Stimulated activated memory B cell treated with anti-CD40 and anti-IgM and Interleukin-4, amounts not matched to agents 10 μg/mL and 1 μg/mL and 100 μg/mL, for 72 hours (primary cell): Measurements from ENCODE around the gene TSHZ2.

ENCODE experiments used
- ATAC-seq: fragments of 150-1000 bp; cut with Tn5 transposase; 2 replicates; pipeline ENCODE4 v1.10.0; 2021
- H3K27ac Mint-ChIP-seq: one replicate; pipeline ENCODE4 v1.8.0; 2022; ENCODE audit warnings: mild to moderate bottlenecking, mixed read lengths
- H3K27me3 Mint-ChIP-seq: one replicate; pipeline ENCODE4 v1.8.0; 2022; ENCODE audit warnings: mixed read lengths
- H3K36me3 Mint-ChIP-seq: one replicate; pipeline ENCODE4 v1.8.0; 2022; ENCODE audit warnings: mixed read lengths
- H3K4me1 Mint-ChIP-seq: one replicate; pipeline ENCODE4 v1.8.0; 2022; ENCODE audit warnings: mixed read lengths
- H3K4me3 Mint-ChIP-seq: one replicate; pipeline ENCODE4 v1.8.0; 2022; ENCODE audit warnings: mild to moderate bottlenecking, moderate library complexity, mixed read lengths
- H3K9me3 Mint-ChIP-seq: one replicate; pipeline ENCODE4 v1.8.0; 2022; ENCODE audit warnings: mixed read lengths

The TSHZ2 gene

DNA sequence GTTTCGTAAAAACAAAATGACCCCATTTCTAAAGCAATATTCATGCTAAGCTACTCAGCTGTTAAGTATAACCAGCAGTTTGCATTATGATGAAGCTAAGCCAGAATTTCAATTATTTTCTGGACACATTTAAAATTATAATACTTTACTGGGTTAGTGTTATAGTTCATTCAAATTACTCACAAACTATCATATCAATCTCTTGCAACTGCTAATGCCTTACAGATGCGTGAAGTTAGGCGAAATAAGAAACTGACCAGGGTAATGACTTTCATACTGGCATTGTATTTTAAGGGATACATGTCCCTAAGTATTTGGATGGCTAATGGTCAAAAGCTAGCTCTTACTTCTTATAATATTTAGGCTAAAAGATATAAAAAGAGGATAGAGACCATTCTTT, 249.6 kb downstream of the TSHZ2 start:
- H3K4me3 Mint-ChIP-seq, result no peak overlapping the region
- H3K36me3 Mint-ChIP-seq, result no peaks in the 10 kb centered on the region
- ATAC-seq, result no peak
- peaks cover 3% of the 10 kb centered on the region for H3K9me3 Mint-ChIP-seq
- no peaks in the 10 kb centered on the region for H3K27me3 Mint-ChIP-seq
- peaks cover 14% of the 10 kb centered on the region for H3K4me1 Mint-ChIP-seq
- H3K27ac Mint-ChIP-seq, result no peak overlapping the region

DNA sequence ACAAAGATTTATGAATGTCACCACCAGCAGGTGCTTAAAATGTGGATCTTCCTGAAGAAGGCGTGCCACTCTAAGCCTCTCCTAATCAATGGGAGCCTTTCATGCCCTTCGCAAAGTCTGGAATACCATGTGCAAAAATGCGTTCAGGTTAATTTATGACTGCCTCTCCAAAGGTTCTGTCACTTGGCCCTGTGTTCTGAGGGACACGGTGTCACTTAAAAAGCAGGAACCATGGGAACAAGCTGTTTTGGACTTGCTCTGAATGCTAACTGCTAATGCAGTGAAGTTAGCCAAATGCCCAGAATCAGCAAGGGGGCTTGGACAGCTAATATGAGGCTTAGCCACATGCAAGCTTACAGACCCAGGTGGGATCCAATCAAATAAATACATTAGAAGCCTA, 250.3 kb downstream of the TSHZ2 start:
- Mint-ChIP-seq H3K9me3 (peaks cover 3% of the 10 kb centered on the region), H3K4me1 (peaks cover 12% of the 10 kb centered on the region), H3K4me3 (no peak overlapping the region), H3K36me3 (no peaks in the 10 kb centered on the region), H3K27me3 (no peaks in the 10 kb centered on the region), H3K27ac (no peak overlapping the region)
- ATAC-seq, result no peak

DNA sequence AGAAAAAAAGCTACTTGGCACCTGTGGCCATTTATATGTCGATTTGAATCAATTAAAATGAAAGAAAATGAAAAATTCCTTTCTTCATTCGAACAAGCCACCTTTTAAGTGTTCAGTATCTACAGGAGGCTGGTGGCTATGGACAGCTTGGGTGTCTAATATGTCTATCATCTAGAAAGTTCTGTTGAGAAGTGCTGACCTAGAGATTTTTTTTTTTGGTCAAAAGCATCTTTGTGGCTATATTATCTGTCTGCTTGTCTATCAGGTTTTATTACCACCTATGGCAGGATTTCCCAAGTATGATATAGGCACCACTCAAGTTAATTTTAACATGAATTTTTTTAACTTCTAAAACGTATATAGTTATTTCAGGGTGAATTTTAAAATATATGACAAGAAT, 250.8 kb downstream of the TSHZ2 start:
- Mint-ChIP-seq H3K27me3 (no peaks in the 10 kb centered on the region), H3K4me3 (no peak overlapping the region), H3K9me3 (peaks cover 3% of the 10 kb centered on the region), H3K27ac (no peak overlapping the region), H3K4me1 (peaks cover 12% of the 10 kb centered on the region), H3K36me3 (no peaks in the 10 kb centered on the region)
- ATAC-seq, result no peak

DNA sequence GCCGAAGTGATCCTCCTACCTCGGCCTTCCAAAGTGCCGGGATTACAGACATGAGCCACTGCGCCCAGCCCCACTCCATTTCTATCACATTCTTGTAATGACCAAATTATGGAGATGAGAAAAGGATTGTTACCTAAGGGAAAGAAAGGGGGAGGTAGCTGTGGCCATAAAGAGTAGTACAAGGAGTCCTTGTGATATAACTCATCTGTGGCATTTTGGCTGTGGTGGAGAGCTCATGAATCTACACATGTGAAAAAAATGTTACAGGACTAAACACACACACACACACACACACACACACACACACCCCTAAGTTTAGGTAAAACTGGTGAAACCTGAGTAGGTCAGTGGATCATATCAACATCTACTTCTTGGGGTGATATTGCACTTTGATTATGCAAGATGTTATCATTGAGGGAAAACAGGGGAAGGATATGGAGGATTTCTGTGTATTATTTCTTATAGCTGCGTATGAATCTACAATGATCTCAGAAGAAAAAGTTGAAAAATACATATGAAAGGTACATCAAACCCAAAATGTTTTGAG, 251.5 kb downstream of the TSHZ2 start:
- H3K4me1 Mint-ChIP-seq, result peaks cover 12% of the 10 kb centered on the region
- peaks cover 3% of the 10 kb centered on the region for H3K9me3 Mint-ChIP-seq
- no peak for ATAC-seq
- H3K36me3 Mint-ChIP-seq, result no peaks in the 10 kb centered on the region
- no peak overlapping the region for H3K27ac Mint-ChIP-seq
- no peaks in the 10 kb centered on the region for H3K27me3 Mint-ChIP-seq
- no peak overlapping the region for H3K4me3 Mint-ChIP-seq

DNA sequence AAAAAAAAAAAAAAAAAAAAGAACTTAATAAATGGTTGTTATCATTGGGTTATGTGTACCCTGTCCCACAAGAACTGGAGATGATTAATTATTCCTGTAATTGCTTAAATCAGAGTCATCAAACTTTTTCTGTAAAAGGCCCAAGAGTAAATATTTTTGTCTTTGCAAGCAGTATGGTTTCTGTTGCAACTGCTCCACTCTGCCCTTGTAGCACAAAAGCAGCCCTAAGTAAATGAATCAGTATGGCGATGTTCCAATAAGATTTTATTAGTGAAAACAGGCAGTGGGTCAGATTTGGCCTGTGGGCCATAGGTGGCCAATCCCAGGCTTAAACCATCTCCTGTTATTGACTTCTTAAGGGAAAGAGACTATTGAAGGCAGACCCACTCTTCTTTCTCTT, 252.7 kb downstream of the TSHZ2 start:
- ATAC-seq, result no peak
- no peak overlapping the region for H3K27ac Mint-ChIP-seq
- H3K9me3 Mint-ChIP-seq, result peaks cover 7% of the 10 kb centered on the region
- peaks cover 17% of the 10 kb centered on the region for H3K4me1 Mint-ChIP-seq
- H3K27me3 Mint-ChIP-seq, result peaks cover 6% of the 10 kb centered on the region
- H3K4me3 Mint-ChIP-seq, result no peak overlapping the region
- no peaks in the 10 kb centered on the region for H3K36me3 Mint-ChIP-seq

DNA sequence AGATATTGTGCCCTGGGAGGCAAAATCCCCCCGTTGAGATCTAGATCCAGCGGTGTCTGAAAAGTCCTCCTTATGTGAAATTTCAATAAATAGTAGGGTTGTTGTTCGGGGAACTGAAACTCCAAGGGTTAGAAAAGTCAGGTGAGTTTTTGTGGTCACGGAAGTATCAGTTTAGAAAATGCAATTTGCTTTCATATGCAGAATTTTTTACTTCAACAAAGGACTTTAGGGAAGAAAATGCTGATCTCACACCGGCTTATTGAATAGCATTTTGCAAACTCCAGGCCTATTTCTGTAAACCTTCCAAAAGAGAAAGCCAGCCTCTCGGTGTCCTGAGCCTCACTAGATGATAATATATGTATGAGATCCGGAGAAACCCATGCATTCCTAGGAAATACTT, 254.7 kb downstream of the TSHZ2 start:
- Mint-ChIP-seq H3K9me3 (peaks cover 4% of the 10 kb centered on the region), H3K4me3 (no peak overlapping the region), H3K36me3 (no peaks in the 10 kb centered on the region), H3K4me1 (peaks cover 17% of the 10 kb centered on the region), H3K27me3 (peaks cover 9% of the 10 kb centered on the region), H3K27ac (no peak overlapping the region)
- ATAC-seq, result no peak

DNA sequence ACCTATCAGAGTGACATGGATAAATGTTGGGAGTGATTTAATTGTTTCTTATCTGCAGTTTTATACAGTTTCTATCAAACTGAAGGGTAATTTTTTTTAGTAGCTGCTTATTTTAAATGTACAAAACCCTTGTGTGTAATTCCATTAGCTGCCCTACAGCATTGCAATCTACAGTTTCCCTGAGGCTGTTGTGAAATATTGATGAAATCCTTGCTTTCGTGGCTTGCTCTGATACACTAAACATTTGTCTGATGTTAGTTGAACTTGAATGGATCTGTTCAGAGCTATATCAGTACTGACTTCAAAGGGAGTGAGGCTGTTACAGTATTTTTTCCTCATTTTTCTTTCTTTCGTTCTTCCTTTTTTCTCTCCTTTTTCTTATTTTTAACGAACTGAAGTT, 255.4 kb downstream of the TSHZ2 start:
- Mint-ChIP-seq H3K27me3 (peaks cover 9% of the 10 kb centered on the region), H3K36me3 (no peaks in the 10 kb centered on the region), H3K4me3 (no peak overlapping the region), H3K4me1 (peaks cover 17% of the 10 kb centered on the region), H3K27ac (no peak overlapping the region), H3K9me3 (peaks cover 4% of the 10 kb centered on the region)
- no peak for ATAC-seq

DNA sequence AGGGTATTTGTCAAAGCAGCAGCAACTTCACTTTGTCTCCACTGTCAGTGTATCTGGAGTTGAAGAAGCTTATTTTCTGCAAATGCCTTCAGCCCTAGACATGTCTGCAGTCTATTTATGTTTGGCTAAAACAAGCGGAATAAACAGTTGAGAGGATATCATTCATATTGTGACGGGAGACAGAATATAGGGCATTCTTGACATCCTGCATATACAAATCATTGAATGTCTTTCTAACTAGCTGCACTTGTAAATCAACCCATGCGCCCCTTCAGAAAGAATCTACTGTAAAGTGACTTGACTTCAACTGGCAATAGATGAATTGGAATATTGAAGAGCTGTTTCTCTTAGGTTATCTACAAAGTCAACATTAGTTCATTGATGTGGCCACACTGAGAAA, 258.9 kb downstream of the TSHZ2 start:
- Mint-ChIP-seq H3K4me3 (no peak overlapping the region), H3K27ac (no peak overlapping the region), H3K9me3 (peaks cover 10% of the 10 kb centered on the region), H3K4me1 (peaks cover 16% of the 10 kb centered on the region), H3K36me3 (no peaks in the 10 kb centered on the region), H3K27me3 (peaks cover 24% of the 10 kb centered on the region)
- no peak for ATAC-seq

DNA sequence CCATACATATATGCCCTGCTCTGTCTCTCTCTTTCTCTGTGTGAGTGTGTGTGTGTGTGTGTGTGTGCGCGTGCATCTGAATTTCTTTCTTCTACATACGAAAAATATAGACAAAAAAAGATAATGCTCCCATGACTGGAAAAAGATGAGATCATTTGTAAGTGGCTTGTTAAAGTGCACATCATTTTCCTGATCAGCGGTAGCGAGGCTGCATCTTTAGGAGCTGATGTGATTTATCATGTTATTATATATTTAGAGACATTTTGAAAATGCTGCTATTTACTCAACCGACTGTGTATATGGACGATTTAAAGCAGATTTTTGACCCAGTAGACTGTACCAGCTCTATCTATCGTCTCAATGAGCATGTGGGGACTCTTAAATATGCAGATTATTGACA, 265.3 kb downstream of the TSHZ2 start:
- no peaks in the 10 kb centered on the region for H3K4me1 Mint-ChIP-seq
- no peak for ATAC-seq
- H3K4me3 Mint-ChIP-seq, result no peak overlapping the region
- no peaks in the 10 kb centered on the region for H3K36me3 Mint-ChIP-seq
- H3K9me3 Mint-ChIP-seq, result peaks cover 11% of the 10 kb centered on the region
- peaks cover 20% of the 10 kb centered on the region for H3K27me3 Mint-ChIP-seq
- H3K27ac Mint-ChIP-seq, result no peak overlapping the region

DNA sequence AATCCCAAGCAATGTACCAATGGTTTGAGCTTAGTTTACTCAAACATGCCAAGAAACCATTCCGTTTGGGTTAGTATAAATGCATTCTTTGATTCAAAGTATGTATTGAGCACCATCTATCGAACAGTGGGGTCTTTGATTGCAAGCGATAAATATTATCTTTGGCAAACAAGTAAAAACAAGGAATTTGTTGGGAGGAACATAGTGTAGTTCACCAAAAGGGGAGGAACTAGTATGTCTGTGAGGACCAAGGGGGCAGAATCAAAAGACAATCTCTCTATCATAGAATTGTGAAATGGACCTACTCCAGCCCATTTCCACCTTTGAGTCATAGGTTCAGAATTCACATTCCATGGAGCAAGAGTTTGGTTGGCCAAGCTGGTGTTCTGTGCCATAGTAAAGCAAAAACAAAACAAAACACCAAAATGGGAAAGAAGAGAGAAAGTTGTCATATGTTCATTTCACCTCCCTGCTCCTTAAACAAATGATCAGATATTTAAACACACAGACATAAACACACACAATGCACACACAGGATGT, 266.0 kb downstream of the TSHZ2 start:
- Mint-ChIP-seq H3K4me1 (no peaks in the 10 kb centered on the region), H3K9me3 (peaks cover 14% of the 10 kb centered on the region), H3K27ac (no peak overlapping the region), H3K4me3 (no peak overlapping the region), H3K27me3 (peaks cover 27% of the 10 kb centered on the region), H3K36me3 (no peaks in the 10 kb centered on the region)
- no peak for ATAC-seq

DNA sequence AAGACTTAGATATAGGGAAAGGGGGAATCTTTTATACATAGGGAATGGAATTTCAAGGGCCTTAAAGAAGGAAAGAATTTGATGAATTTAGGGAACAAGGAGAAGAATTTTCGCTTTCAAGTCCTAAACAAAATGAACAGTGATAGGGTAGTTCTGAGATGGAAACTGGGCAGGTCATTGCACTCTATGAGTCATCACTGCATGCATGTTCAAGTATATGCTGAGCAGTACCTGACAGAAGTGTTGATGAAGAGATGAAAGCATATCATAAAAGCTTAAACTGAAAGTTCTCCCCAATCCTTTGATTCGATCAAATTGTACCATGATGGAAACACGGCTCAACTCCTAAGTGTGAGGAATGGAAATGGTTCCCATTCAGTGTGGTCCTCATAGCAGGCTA, 271.0 kb downstream of the TSHZ2 start:
- Mint-ChIP-seq H3K9me3 (peaks cover 4% of the 10 kb centered on the region), H3K4me1 (no peaks in the 10 kb centered on the region), H3K27ac (no peak overlapping the region), H3K36me3 (no peaks in the 10 kb centered on the region), H3K27me3 (peaks cover 17% of the 10 kb centered on the region), H3K4me3 (no peak overlapping the region)
- ATAC-seq, result no peak

DNA sequence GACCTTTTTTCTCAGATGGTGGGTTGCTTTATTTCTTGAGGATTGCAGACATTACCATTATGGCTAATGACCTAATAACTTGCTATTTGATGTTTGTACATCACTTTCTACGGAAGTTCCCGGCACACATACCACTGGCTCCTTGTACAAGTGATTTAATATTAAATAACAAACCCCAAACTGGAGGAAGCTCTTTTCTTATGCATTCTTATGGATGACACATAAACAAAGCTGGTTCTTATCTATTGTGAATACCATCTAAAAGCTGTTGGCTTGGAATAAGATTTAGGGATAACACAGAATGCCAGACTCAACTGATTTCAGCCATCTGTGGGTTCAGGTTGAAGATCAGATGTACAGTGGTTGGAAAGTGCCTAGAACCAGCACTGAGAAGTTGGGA, 272.6 kb downstream of the TSHZ2 start:
- Mint-ChIP-seq H3K4me1 (no peaks in the 10 kb centered on the region), H3K4me3 (no peak overlapping the region), H3K27me3 (peaks cover 32% of the 10 kb centered on the region), H3K27ac (no peak overlapping the region), H3K9me3 (peaks cover 4% of the 10 kb centered on the region), H3K36me3 (no peaks in the 10 kb centered on the region)
- ATAC-seq, result no peak

DNA sequence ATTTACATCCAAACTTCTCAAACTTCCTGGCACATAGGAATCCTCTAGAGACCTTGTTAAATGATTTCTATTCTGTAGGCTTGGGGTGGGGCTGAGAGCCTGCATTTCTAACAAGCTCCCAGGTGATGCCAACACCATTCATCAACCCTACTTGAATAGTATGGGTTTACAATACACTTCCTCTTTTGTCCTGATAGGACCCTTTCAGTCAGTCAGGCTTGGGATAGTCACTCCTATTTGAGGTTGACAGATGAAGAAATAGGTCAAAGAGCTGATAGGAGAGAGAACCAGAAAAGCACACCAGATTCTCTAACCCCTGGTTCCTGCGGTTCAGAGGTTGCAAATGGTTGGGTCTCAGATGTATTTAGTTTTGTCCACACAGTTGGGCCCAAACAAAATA, 273.4 kb downstream of the TSHZ2 start:
- H3K4me1 Mint-ChIP-seq, result no peaks in the 10 kb centered on the region
- no peak overlapping the region for H3K4me3 Mint-ChIP-seq
- H3K27me3 Mint-ChIP-seq, result peaks cover 33% of the 10 kb centered on the region
- H3K36me3 Mint-ChIP-seq, result no peaks in the 10 kb centered on the region
- H3K27ac Mint-ChIP-seq, result no peak overlapping the region
- ATAC-seq, result no peak
- H3K9me3 Mint-ChIP-seq, result peaks cover 4% of the 10 kb centered on the region

DNA sequence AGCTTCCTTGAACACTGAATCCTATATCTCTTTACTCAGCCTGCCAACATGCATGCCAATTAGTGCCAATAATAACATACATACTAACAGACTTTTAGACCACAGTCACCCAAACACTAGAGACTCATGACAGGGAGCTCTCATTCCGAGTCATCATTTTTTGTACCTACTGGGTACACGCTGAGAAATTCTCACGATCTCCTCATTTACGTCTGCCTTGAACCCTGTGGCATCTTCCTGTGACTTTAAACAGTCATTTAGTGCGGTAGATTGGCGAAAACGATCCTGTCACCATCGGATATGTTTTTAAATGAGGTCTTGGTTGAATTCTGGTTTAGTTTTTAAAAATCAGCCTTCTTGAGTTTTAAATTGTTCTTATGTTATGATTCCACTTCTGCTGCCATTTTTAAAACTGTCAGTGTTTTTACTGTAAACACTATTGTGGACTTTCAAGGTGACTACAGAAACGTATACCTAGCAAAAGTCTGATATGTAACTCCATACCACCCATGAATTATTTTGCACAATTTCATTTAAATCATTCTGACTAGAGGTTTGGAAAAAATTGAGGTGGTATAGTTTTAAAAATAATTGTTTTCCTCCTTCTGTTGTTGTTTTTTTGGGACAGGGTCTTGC, 275.4 kb downstream of the TSHZ2 start:
- H3K4me3 Mint-ChIP-seq, result no peak overlapping the region

DNA sequence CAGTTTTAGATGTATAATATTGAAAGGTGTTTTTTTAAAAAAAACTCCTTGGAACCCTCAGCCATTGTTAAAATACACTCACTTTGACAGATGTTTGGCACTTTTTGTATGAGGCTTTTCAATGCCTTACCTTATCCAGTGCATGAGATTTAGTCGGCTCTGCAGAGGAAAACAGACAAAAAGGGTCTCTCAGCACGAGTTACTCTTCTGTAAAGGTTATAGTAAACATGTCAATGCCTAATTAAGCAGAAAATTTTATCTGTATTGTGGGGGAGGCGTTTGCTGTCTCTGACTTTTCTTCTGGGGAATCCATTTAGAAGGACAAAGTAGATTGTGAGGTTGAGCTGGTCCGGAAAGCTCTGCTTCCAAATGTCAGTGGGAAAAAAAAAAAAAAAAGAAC, 278.3 kb downstream of the TSHZ2 start:
- no peak overlapping the region for H3K4me3 Mint-ChIP-seq
- no peak overlapping the region for H3K27ac Mint-ChIP-seq
- H3K27me3 Mint-ChIP-seq, result peaks cover 24% of the 10 kb centered on the region
- H3K9me3 Mint-ChIP-seq, result no peaks in the 10 kb centered on the region
- no peaks in the 10 kb centered on the region for H3K4me1 Mint-ChIP-seq
- no peak for ATAC-seq
- peaks cover 5% of the 10 kb centered on the region for H3K36me3 Mint-ChIP-seq

More for the DNA sequence above, 275.4 kb downstream of the TSHZ2 start:
- no peak overlapping the region for H3K27ac Mint-ChIP-seq
- no peaks in the 10 kb centered on the region for H3K36me3 Mint-ChIP-seq
- peaks cover 31% of the 10 kb centered on the region for H3K27me3 Mint-ChIP-seq
- ATAC-seq, result no peak
- peaks cover 4% of the 10 kb centered on the region for H3K9me3 Mint-ChIP-seq
- no peaks in the 10 kb centered on the region for H3K4me1 Mint-ChIP-seq

DNA sequence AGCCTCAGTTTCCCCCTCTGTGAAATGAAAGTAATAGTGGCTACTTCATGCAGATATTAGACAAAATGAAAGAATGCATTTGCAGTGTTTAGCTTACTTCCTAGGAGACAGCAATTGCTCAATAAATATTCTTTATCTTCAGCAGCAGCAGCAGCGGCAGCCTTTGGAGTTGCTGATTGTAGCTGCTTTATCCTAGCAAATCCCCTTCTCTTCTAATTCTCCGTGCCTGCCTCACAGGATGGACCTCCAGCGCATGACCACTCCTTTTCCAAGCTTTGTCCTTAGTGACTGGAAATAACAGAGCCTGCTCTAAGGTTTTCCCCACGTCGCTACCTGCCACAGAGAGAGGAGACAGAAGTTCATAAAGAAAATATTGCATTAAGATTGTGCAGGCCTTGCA, 279.8 kb downstream of the TSHZ2 start:
- ATAC-seq, result no peak
- no peaks in the 10 kb centered on the region for H3K4me1 Mint-ChIP-seq
- H3K9me3 Mint-ChIP-seq, result no peaks in the 10 kb centered on the region
- peaks cover 5% of the 10 kb centered on the region for H3K36me3 Mint-ChIP-seq
- no peak overlapping the region for H3K4me3 Mint-ChIP-seq
- no peak overlapping the region for H3K27ac Mint-ChIP-seq
- H3K27me3 Mint-ChIP-seq, result peaks cover 24% of the 10 kb centered on the region
